HG02973 (cell line): ENCODE data around the gene ACP6.

Experiments used
- ATAC-seq: cut with Tn5 transposase; IDR thresholded peaks from one replicate; pipeline ENCODE4 v1.9.1; 2021; ENCODE audit warnings: moderate library complexity; ENCODE audit not compliant: unreplicated experiment

Gene ACP6

GRCh38 chr1:147652306-147652705, 18.0 kb downstream of the ACP6 start:
- no peak for ATAC-seq

- no peak for ATAC-seq
Observed at GRCh38 chr1:147651466-147651865, 18.9 kb downstream of the ACP6 start.

- ATAC-seq, result no peak
Observed at GRCh38 chr1:147648933-147649332, 21.4 kb downstream of the ACP6 start.

GRCh38 chr1:147647796-147648633, 22.3 kb downstream of the ACP6 start:
- no peak for ATAC-seq

GRCh38 chr1:147643974-147644373, 26.4 kb downstream of the ACP6 start:
- no peak for ATAC-seq

- no peak for ATAC-seq
Observed at GRCh38 chr1:147641695-147642592, 28.4 kb downstream of the ACP6 start.

GRCh38 chr1:147641291-147641690, 29.0 kb downstream of the ACP6 start:
- no peak for ATAC-seq

- ATAC-seq, result peak; percentile 87
Observed at GRCh38 chr1:147640553-147641165, 29.7 kb downstream of the ACP6 start.

- ATAC-seq, result no peak
Observed at GRCh38 chr1:147636314-147636713, 34.0 kb downstream of the ACP6 start.

- ATAC-seq, result no peak
Observed at GRCh38 chr1:147635342-147635741, 35.0 kb downstream of the ACP6 start.

- no peak for ATAC-seq
Observed at GRCh38 chr1:147634645-147635044, 35.7 kb downstream of the ACP6 start.

GRCh38 chr1:147633759-147634158, 36.6 kb downstream of the ACP6 start:
- ATAC-seq, result no peak

GRCh38 chr1:147631839-147632238, 38.5 kb downstream of the ACP6 start:
- ATAC-seq, result no peak

GRCh38 chr1:147630447-147630846, 39.9 kb downstream of the ACP6 start:
- no peak for ATAC-seq

- ATAC-seq, result no peak
Observed at GRCh38 chr1:147630022-147630421, 40.3 kb downstream of the ACP6 start.

- no peak for ATAC-seq
Observed at GRCh38 chr1:147628441-147628840, 41.9 kb downstream of the ACP6 start.

- ATAC-seq, result no peak
Observed at GRCh38 chr1:147627435-147628110, 42.8 kb downstream of the ACP6 start.

GRCh38 chr1:147626739-147627138, 43.6 kb downstream of the ACP6 start:
- no peak for ATAC-seq

GRCh38 chr1:147626291-147626690, 44.0 kb downstream of the ACP6 start:
- no peak for ATAC-seq

GRCh38 chr1:147625362-147625995, 44.8 kb downstream of the ACP6 start:
- ATAC-seq, result no peak
